ENCODE data around the gene ATL1.
"Not testable (repeated sequence)": the region's sequence is repeated elsewhere in the genome, so short reads cannot be mapped to it uniquely, and the experiment has no call there.

ATL1 gene

DNA sequence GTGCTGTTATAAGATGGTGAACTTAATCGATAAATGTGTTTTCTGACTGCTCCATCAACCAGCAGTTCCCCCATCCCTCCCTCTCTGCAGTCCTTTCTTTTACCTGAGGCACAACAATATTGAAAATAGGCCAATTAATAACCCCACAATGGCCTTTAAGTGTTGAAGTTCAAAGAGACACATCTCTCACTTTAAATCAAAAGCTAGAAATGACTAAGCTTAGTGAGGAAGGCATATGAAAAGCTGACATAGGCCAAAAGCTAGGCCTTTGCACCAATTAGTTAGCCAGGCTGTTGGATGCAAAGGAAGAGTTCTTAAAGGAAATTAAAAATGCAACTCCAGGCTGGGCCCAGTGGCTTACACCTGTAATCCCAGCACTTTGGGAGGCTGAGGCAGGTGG lies 64.5 kb downstream of the ATL1 start:
- H3K27me3 ChIP-seq (ENCODE audit: insufficient read depth, low read depth, severe bottlenecking), result no peaks in the 10 kb centered on the region
- no peak overlapping the region for H3K4me3 ChIP-seq (ENCODE audit: low read depth, low read length)
- H3K9me3 ChIP-seq (ENCODE audit: severe bottlenecking), result no peaks in the 10 kb centered on the region
- peaks cover 36% of the 10 kb centered on the region for H3K36me3 ChIP-seq
- TF ChIP-seq, protein P1, sequence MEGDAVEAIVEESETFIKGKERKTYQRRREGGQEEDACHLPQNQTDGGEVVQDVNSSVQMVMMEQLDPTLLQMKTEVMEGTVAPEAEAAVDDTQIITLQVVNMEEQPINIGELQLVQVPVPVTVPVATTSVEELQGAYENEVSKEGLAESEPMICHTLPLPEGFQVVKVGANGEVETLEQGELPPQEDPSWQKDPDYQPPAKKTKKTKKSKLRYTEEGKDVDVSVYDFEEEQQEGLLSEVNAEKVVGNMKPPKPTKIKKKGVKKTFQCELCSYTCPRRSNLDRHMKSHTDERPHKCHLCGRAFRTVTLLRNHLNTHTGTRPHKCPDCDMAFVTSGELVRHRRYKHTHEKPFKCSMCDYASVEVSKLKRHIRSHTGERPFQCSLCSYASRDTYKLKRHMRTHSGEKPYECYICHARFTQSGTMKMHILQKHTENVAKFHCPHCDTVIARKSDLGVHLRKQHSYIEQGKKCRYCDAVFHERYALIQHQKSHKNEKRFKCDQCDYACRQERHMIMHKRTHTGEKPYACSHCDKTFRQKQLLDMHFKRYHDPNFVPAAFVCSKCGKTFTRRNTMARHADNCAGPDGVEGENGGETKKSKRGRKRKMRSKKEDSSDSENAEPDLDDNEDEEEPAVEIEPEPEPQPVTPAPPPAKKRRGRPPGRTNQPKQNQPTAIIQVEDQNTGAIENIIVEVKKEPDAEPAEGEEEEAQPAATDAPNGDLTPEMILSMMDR (IDR thresholded peaks at IDR 0.05; ENCODE audit: low read depth, low read length), result no peak
- H3K27ac ChIP-seq, result no peak overlapping the region
- DNase-seq, result no peak

DNA sequence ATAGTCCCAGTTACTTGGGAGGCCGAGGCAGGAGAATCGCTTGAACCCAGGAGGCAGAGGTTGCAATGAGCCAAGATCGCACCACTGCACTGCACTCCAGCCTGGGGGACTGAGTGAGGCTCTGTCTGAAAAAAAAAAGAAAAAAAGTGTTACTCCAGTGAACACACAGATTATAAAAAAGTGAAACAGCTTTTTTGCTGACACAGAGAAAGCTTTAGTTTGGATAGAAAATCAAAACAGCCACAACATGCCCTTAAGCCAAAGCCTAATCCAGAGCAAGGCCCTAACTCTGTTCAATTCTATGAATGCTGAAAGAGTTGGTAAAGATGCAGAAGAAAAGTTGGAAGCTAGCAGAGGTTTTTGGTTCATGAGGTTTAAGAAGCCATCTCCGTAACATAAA lies 65.0 kb downstream of the ATL1 start:
- H3K4me3 ChIP-seq (ENCODE audit: low read depth, low read length); H3K27ac ChIP-seq; H3K9me3 ChIP-seq (ENCODE audit: severe bottlenecking); H3K27me3 ChIP-seq (ENCODE audit: insufficient read depth, low read depth, severe bottlenecking); DNase-seq: not testable (repeated sequence)
- peaks cover 36% of the 10 kb centered on the region for H3K36me3 ChIP-seq

DNA sequence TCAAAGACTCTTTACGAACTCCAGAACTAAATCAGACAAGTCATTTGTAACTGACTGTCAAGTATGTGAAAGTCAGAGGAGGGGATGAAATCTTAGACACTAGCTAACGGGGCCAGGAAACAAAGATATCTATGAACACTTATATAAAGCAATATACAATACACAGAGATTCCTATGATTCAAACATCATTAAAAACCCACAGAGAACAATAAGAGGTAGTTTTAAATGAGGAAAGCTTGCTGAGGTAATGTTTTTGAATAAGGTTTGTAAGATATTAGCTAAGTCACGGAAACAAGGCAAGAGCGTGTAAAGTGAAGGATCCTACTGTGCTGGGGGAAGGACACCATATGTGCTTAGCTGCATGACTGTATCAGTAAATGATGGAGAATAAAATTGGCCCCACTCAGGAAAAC lies 71.5 kb downstream of the ATL1 start:
- DNase-seq, result no peak
- Histone ChIP-seq H3K27me3 (ENCODE audit: insufficient read depth, low read depth, severe bottlenecking) (no peaks in the 10 kb centered on the region), H3K9me3 (ENCODE audit: severe bottlenecking) (no peaks in the 10 kb centered on the region), H3K36me3 (peaks cover 49% of the 10 kb centered on the region), H3K27ac (no peak overlapping the region), H3K4me3 (ENCODE audit: low read depth, low read length) (no peak overlapping the region)
- TF ChIP-seq, protein P1 (IDR thresholded peaks at IDR 0.05; ENCODE audit: low read depth, low read length), result no peak

DNA sequence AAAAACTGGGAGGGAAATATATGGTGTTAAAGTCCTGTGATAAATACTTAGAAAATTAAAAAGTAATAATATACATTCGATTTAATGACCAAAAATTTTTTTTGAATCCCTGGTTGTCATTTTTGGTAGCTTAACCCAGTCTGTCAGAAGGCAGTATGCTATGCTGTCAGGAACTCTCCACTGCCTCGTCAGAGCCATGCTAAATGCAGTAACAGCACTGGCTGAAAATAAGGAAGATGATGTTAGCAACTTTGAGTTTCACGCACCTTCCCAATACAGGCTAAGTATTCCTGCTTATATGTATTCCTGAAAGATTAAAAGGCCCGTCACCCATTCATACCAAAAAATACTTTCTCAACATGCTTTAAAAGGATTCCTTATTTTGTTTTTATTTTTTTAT lies 74.0 kb downstream of the ATL1 start:
- DNase-seq, result no peak
- Histone ChIP-seq H3K27ac (no peak overlapping the region), H3K4me3 (ENCODE audit: low read depth, low read length) (no peak overlapping the region)

DNA sequence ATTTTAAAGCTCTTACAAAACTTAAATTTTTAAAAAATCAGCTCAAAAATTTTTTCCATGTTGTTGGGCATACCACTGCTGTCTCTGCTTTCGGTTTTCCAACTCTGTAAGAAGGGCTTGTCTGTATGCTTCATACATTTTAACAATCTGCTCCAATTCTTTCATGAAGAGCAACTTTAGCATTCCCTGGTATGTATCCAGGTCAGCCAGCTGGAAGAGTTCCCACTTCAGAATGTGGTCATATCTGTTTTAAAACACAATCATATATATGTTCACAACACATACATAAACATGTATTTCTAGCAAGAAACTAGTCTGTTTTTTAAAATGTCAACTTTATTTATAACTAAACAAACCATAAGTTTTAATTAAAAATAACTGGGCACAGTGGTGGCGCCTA lies 75.2 kb downstream of the ATL1 start:
- Histone ChIP-seq H3K27me3 (ENCODE audit: insufficient read depth, low read depth, severe bottlenecking) (no peaks in the 10 kb centered on the region), H3K4me3 (ENCODE audit: low read depth, low read length) (no peak overlapping the region), H3K27ac (no peak overlapping the region), H3K9me3 (ENCODE audit: severe bottlenecking) (no peaks in the 10 kb centered on the region), H3K36me3 (peaks cover 53% of the 10 kb centered on the region)
- no peak for DNase-seq
- TF ChIP-seq, protein P1 (IDR thresholded peaks at IDR 0.05; ENCODE audit: low read depth, low read length), result no peak

More for the DNA sequence above, 74.0 kb downstream of the ATL1 start:
- Histone ChIP-seq H3K27me3 (ENCODE audit: insufficient read depth, low read depth, severe bottlenecking) (no peaks in the 10 kb centered on the region), H3K36me3 (peaks cover 45% of the 10 kb centered on the region), H3K9me3 (ENCODE audit: severe bottlenecking) (no peaks in the 10 kb centered on the region)
- TF ChIP-seq, protein P1 (IDR thresholded peaks at IDR 0.05; ENCODE audit: low read depth, low read length), result no peak

DNA sequence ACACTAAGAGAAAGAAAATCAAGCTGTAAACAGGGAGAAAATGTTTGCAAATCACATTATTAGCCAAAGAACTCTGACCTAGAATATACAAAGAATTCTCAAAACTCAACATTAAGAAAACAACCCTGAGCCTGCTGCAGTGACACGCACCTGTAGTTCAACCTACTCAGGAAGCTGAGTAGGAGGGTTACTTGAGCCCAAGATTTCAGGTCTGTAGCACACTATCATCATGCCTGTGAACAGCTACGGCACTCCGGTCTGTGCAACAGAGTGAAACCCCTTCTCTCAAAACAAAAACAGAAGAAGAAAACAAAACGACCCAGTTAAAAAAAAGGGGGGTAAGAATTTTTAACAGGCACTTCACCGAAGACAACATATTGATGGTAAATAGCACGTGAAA lies 87.3 kb downstream of the ATL1 start:
- H3K36me3 ChIP-seq, result peaks cover 16% of the 10 kb centered on the region
- no peak for DNase-seq

More for the DNA sequence above, 87.3 kb downstream of the ATL1 start:
- Histone ChIP-seq H3K27me3 (ENCODE audit: insufficient read depth, low read depth, severe bottlenecking) (no peaks in the 10 kb centered on the region), H3K27ac (no peak overlapping the region), H3K9me3 (ENCODE audit: severe bottlenecking) (no peaks in the 10 kb centered on the region), H3K4me3 (ENCODE audit: low read depth, low read length) (no peak overlapping the region)
- TF ChIP-seq, protein P1 (IDR thresholded peaks at IDR 0.05; ENCODE audit: low read depth, low read length), result no peak
